Upper lobe of left lung (tissue), 4 donors: ENCODE data around the gene EFNA5.

Experiments used
- CTCF ChIP-seq, 6 experiments: fragments of 450-650 bp in 4 of 6; fragments of 200-600 bp in 2 of 6; sonication (generic) in 2 of 6; IDR thresholded peaks; one replicate each; pipeline ENCODE4 v1.5.1; 2016 to 2019; ENCODE audit warnings: antibody characterized with exemption in 6 of 6
- EP300 ChIP-seq, 4 donors: sonication (generic); formaldehyde crosslinking; IDR thresholded peaks; one replicate each; pipeline ENCODE4 v1.5.1; 2017; ENCODE audit warnings: antibody characterized with exemption in 4 of 4, control low read depth in 2 of 4
- POLR2A ChIP-seq, 4 donors: fragments of 450-650 bp; IDR thresholded peaks; one replicate each; pipeline ENCODE4 v1.5.1; 2016 to 2017; ENCODE audit warnings: antibody characterized with exemption in 4 of 4, mild to moderate bottlenecking in 2 of 4

DNA sequence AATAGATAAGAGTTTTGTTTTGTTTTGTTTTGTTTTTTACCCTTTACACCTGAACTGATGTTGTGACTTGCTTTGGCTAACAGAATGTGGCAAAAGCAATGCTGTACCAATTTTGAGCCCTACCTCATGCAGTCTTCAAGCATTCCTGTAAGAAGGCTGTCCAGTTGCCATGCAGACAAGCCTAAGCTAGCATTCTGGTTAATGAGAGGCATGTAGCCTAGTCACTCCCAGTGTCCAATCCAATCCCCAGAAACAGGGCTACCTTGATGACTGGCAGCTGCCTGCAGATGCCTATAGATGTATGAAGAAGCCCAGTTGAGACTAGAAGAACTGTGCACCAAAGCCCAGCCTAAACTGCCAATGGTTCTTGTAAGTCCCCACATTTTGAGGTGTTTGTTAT, 9.4 kb upstream of the EFNA5 start:
- TF ChIP-seq CTCF (IDR thresholded peaks at IDR 0.05) (no peak), POLR2A (IDR thresholded peaks at IDR 0.05) (no peak), EP300 (IDR thresholded peaks at IDR 0.05) (no peak)
